GM18519 (cell line): ENCODE data around the gene GAGE12J.
"Not testable (repeated sequence)": the region's sequence is repeated elsewhere in the genome, so short reads cannot be mapped to it uniquely, and the experiment has no call there.

Experiments
- ATAC-seq: cut with Tn5 transposase; IDR thresholded peaks from one replicate; pipeline ENCODE4 v1.9.1; 2021; ENCODE audit warnings: mild to moderate bottlenecking, moderate library complexity; ENCODE audit not compliant: unreplicated experiment, low FRiP score

The GAGE12J gene

GRCh38 chrX:49321737-49322136 is at the start of gene GAGE12J:
Gene GAGE12J, plus strand, starts transcription at chrX:49322037. Its CDS starts 1,157 bp downstream, at chrX:49323194.
- not testable (repeated sequence) for ATAC-seq

GRCh38 chrX:49272421-49272820 is 49.4 kb upstream of the GAGE12J start:
- no peak for ATAC-seq

GRCh38 chrX:49273181-49273727 is 48.6 kb upstream of the GAGE12J start:
- ATAC-seq = no peak

GRCh38 chrX:49276207-49276606 is 45.6 kb upstream of the GAGE12J start:
- no peak for ATAC-seq

GRCh38 chrX:49276671-49277534 is 44.9 kb upstream of the GAGE12J start:
- ATAC-seq = no peak

GRCh38 chrX:49277535-49277830 is 44.4 kb upstream of the GAGE12J start:
- no peak for ATAC-seq

GRCh38 chrX:49278081-49278480 is 43.8 kb upstream of the GAGE12J start:
- ATAC-seq = no peak

GRCh38 chrX:49282647-49283011 is 39.2 kb upstream of the GAGE12J start:
- ATAC-seq = no peak

- no peak for ATAC-seq
These were observed 37.6 kb upstream of the GAGE12J start for GRCh38 chrX:49284212-49284611.

GRCh38 chrX:49286136-49286535 is 35.7 kb upstream of the GAGE12J start:
- ATAC-seq = no peak

GRCh38 chrX:49286581-49286980 is 35.3 kb upstream of the GAGE12J start:
- no peak for ATAC-seq

GRCh38 chrX:49287665-49288064 is 34.2 kb upstream of the GAGE12J start:
- ATAC-seq = no peak

GRCh38 chrX:49290215-49290614 is 31.6 kb upstream of the GAGE12J start:
- ATAC-seq = no peak

GRCh38 chrX:49291615-49292337 is 30.1 kb upstream of the GAGE12J start:
- no peak for ATAC-seq

GRCh38 chrX:49292400-49293362 is 29.2 kb upstream of the GAGE12J start:
- no peak for ATAC-seq

- ATAC-seq = not testable (repeated sequence)
These were observed 22.5 kb upstream of the GAGE12J start for GRCh38 chrX:49299293-49299692.

- ATAC-seq = no peak
These were observed 21.1 kb upstream of the GAGE12J start for GRCh38 chrX:49300703-49301102.

GRCh38 chrX:49303346-49303745 is 18.5 kb upstream of the GAGE12J start, which contains the start of gene GAGE10:
Gene GAGE10, plus strand, starts transcription at chrX:49303646. Its CDS starts 1,214 bp downstream, at chrX:49304860.
- ATAC-seq = no peak

GRCh38 chrX:49307775-49308174 is 14.1 kb upstream of the GAGE12J start:
- not testable (repeated sequence) for ATAC-seq

GRCh38 chrX:49308604-49309269 is 13.1 kb upstream of the GAGE12J start:
- no peak for ATAC-seq
